Activated CD4-positive, alpha-beta memory T cell treated with anti-CD3 and anti-CD28 coated beads, Interleukin-2, amount 10 ng/mL, durations not matched to agents 7 days and 5 days (primary cell): ENCODE results near the gene DAZ2. TPM values are rescaled to one million over a fixed set of nuclear protein-coding genes. Genes with fewer than 3 reads are reported as not detected.
"Not testable (repeated sequence)": the region's sequence is repeated elsewhere in the genome, so short reads cannot be mapped to it uniquely, and the experiment has no call there.

Source experiments
- CTCF ChIA-PET: fragments of 350-600 bp; sonication (Branson Sonifier 250); formaldehyde crosslinking; loops from one replicate; lab custom pipeline; 2021; ENCODE audit warnings: antibody characterized with exemption, inconsistent platforms; lab: Charles Lee
- POLR2A ChIA-PET: fragments of 350-600 bp; sonication (Branson Sonifier 250); formaldehyde crosslinking; loops from one replicate; lab custom pipeline; 2021; ENCODE audit warnings: antibody characterized with exemption; lab: Charles Lee
- DNase-seq: peaks from one replicate; pipeline ENCODE4 v3.0.0-alpha.2; 2020
- H3K27ac Mint-ChIP-seq: one replicate; pipeline ENCODE4 v1.8.0; 2021; ENCODE audit warnings: mild to moderate bottlenecking, mixed read lengths
- H3K27me3 Mint-ChIP-seq: one replicate; pipeline ENCODE4 v1.8.0; 2021; ENCODE audit warnings: mixed read lengths
- H3K36me3 Mint-ChIP-seq: one replicate; pipeline ENCODE4 v1.8.0; 2021; ENCODE audit warnings: low read depth, mixed read lengths
- H3K4me1 Mint-ChIP-seq: one replicate; pipeline ENCODE4 v1.8.0; 2021; ENCODE audit warnings: mixed read lengths
- H3K4me3 Mint-ChIP-seq: one replicate; pipeline ENCODE4 v1.8.0; 2021; ENCODE audit warnings: mild to moderate bottlenecking, mixed read lengths
- H3K9me3 Mint-ChIP-seq: one replicate; pipeline ENCODE4 v1.8.0; 2021; ENCODE audit warnings: mixed read lengths
- total RNA-seq, 2 experiments: library from RNA; stranded (reverse); gene quantifications; one replicate each; pipeline ENCODE4 v1.2.3, GENCODE V29; 2021

Gene DAZ2, protein sequence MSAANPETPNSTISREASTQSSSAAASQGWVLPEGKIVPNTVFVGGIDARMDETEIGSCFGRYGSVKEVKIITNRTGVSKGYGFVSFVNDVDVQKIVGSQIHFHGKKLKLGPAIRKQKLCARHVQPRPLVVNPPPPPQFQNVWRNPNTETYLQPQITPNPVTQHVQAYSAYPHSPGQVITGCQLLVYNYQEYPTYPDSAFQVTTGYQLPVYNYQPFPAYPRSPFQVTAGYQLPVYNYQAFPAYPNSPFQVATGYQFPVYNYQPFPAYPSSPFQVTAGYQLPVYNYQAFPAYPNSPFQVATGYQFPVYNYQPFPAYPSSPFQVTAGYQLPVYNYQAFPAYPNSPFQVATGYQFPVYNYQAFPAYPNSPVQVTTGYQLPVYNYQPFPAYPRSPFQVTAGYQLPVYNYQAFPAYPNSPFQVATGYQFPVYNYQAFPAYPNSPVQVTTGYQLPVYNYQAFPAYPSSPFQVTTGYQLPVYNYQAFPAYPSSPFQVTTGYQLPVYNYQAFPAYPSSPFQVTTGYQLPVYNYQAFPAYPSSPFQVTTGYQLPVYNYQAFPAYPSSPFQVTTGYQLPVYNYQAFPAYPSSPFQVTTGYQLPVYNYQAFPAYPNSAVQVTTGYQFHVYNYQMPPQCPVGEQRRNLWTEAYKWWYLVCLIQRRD
- not detected for total RNA-seq

DNA sequence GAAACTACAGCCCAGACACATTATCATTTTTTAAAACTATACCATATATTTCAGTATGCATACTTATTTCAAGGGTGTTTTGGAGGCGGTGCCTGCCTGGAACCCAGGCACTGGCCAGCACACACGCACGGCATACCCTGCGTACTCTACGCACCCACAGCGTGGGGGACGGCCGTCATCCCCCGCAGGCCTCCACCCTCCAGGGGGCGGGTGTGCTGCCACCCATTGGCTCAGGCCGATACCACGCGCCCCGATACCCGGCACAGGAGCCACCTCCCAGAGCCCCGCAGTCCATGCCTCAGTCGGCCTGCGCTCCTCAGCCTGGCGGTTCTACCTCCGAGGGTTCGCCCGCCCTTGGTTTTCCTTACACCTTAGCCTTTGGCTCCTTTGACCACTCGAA is at the start of gene DAZ2:
TSS of gene DAZ2 (plus strand) at position 301 of the 400 bp plus-strand sequence. CDS start 208 bp downstream, outside the sequence.
- H3K4me1 Mint-ChIP-seq, DNase-seq, POLR2A ChIA-PET, H3K36me3 Mint-ChIP-seq, H3K27me3 Mint-ChIP-seq, CTCF ChIA-PET, H3K27ac Mint-ChIP-seq, H3K9me3 Mint-ChIP-seq, H3K4me3 Mint-ChIP-seq: not testable (repeated sequence)

DNA sequence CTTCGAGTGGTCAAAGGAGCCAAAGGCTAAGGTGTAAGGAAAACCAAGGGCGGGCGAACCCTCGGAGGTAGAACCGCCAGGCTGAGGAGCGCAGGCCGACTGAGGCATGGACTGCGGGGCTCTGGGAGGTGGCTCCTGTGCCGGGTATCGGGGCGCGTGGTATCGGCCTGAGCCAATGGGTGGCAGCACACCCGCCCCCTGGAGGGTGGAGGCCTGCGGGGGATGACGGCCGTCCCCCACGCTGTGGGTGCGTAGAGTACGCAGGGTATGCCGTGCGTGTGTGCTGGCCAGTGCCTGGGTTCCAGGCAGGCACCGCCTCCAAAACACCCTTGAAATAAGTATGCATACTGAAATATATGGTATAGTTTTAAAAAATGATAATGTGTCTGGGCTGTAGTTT is 20.4 kb upstream of the DAZ2 start, which contains the start of gene DAZ1:
TSS of gene DAZ1 (minus strand) at position 101 of the 400 bp plus-strand sequence. CDS start 208 bp downstream, outside the sequence.
- H3K27ac Mint-ChIP-seq, DNase-seq, CTCF ChIA-PET, H3K36me3 Mint-ChIP-seq, POLR2A ChIA-PET, H3K27me3 Mint-ChIP-seq, H3K4me1 Mint-ChIP-seq, H3K9me3 Mint-ChIP-seq, H3K4me3 Mint-ChIP-seq: not testable (repeated sequence)

DNA sequence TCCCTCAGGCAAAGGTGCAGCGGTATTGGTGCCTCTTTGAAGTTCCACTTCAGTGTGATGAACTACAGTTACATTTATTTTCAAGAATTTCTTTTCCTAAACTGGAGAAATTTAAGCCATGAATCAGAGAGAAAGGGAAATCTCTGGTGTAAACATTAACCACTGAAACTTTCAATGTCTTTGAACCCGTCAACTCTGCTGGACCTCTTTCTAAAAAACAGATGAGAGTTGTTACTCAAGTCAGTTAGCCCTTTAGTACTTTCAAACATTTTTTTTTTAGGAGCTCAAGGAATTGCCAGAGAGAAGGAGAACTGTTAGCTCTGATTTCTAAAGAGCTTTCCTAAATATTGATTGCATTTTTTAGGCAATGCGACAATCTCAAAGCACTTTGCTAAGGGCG is 11.9 kb upstream of the DAZ2 start:
- H3K36me3 Mint-ChIP-seq, H3K27ac Mint-ChIP-seq, H3K4me3 Mint-ChIP-seq, DNase-seq, POLR2A ChIA-PET, CTCF ChIA-PET, H3K9me3 Mint-ChIP-seq, H3K27me3 Mint-ChIP-seq, H3K4me1 Mint-ChIP-seq: not testable (repeated sequence)

DNA sequence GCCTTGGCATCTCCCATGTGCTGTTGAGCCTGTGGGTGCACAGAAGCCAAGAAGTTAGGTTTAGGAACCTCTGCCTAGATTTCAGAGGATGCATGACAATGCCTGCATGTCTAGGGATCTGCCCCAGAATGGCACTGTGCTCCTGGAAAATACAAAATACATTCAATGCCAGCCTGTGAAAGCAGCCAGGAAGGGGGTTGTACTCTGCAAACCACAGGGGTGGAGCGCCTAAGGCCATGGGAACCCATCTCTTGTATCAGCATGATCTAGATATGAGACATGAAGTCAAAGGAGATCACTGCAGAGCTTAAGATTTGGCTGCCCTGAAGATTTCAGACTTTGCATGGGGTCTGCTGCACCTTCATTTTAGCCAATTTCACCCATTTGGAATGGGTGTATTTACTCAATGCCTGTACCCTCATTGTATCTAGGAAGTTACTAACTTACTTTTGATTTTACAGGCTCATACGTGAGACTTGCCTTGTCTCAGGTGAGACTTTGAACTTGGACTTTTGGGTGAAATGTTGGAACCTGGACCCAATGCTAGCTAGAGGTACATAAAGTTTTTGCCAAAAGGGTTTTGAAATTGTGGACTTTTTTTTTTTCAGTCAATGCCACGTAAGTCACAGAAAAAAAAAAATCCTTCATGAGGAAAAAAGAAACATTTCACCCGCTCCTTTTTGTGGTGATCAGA is 9.4 kb upstream of the DAZ2 start:
- H3K4me3 Mint-ChIP-seq, DNase-seq, CTCF ChIA-PET, H3K27me3 Mint-ChIP-seq, POLR2A ChIA-PET, H3K27ac Mint-ChIP-seq, H3K9me3 Mint-ChIP-seq, H3K36me3 Mint-ChIP-seq, H3K4me1 Mint-ChIP-seq: not testable (repeated sequence)

DNA sequence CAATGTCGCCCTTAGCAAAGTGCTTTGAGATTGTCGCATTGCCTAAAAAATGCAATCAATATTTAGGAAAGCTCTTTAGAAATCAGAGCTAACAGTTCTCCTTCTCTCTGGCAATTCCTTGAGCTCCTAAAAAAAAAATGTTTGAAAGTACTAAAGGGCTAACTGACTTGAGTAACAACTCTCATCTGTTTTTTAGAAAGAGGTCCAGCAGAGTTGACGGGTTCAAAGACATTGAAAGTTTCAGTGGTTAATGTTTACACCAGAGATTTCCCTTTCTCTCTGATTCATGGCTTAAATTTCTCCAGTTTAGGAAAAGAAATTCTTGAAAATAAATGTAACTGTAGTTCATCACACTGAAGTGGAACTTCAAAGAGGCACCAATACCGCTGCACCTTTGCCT is 8.7 kb upstream of the DAZ2 start:
- H3K27me3 Mint-ChIP-seq, H3K27ac Mint-ChIP-seq, DNase-seq, H3K9me3 Mint-ChIP-seq, H3K36me3 Mint-ChIP-seq, H3K4me3 Mint-ChIP-seq, H3K4me1 Mint-ChIP-seq, CTCF ChIA-PET, POLR2A ChIA-PET: not testable (repeated sequence)

Other genes with a start within 250 kb of the DAZ2 start
- gene BPY2, start 235.3 kb upstream of the DAZ2 start, total RNA-seq = not detected
- not detected for gene DAZ1, start 20.5 kb upstream of the DAZ2 start, total RNA-seq